Measurements from ENCODE around the gene CISD2. TPM values are rescaled to one million over a fixed set of nuclear protein-coding genes. Genes with fewer than 3 reads are reported as not detected.

CISD2 gene
- total RNA-seq, 2 experiments from 2014 or later = 31.1 to 32.3 TPM

GRCh38 chr4:102824398-102824797 lies 44.4 kb upstream of the CISD2 start:
- POLR2A ChIA-PET = interaction anchor here (1.7 to 4.9 kb wide), 3 partner anchors 8 to 64 kb away, joined by 13 to 63 read pairs (median 22); partner anchors contain the start of genes CISD2 and MANBA
- no peak overlapping the region for H3K4me3 Mint-ChIP-seq
- ATAC-seq = no peak
- H3K4me1 Mint-ChIP-seq (ENCODE audit: low read depth) = peaks cover 44% of the 10 kb centered on the region
- CTCF ChIA-PET = interaction anchor here (0.7 to 1.0 kb wide), 2 partner anchors 9 to 45 kb away, joined by 3 to 4 read pairs; partner anchors contain the start of gene CISD2
- DNase-seq = no peak
- H3K9me3 Mint-ChIP-seq = no peaks in the 10 kb centered on the region
- H3K27ac Mint-ChIP-seq = no peak overlapping the region
- peaks cover 43% of the 10 kb centered on the region for H3K36me3 Mint-ChIP-seq (ENCODE audit: low read depth)
- H3K27me3 Mint-ChIP-seq = no peaks in the 10 kb centered on the region
- intact Hi-C loops (cut with micrococcal nuclease) = loop anchor here (10.0 kb wide), 1 partner anchor 200 kb away; no protein-coding TSS in a partner anchor
- TF ChIP-seq CTCF (IDR thresholded peaks at IDR 0.05) = no peak

GRCh38 chr4:102825261-102826091 lies 43.3 kb upstream of the CISD2 start:
- ATAC-seq (no peak), DNase-seq (peak; percentile 59)
- Mint-ChIP-seq H3K36me3 (ENCODE audit: low read depth) (peaks cover 35% of the 10 kb centered on the region), H3K9me3 (no peaks in the 10 kb centered on the region), H3K4me1 (ENCODE audit: low read depth) (peaks cover 34% of the 10 kb centered on the region), H3K27me3 (no peaks in the 10 kb centered on the region), H3K4me3 (no peak overlapping the region), H3K27ac (no peak overlapping the region)
- intact Hi-C loops (cut with micrococcal nuclease) = loop anchor here (5.0 to 10.0 kb wide), 2 partner anchors 201 to 323 kb away; partner anchors contain the start of gene NFKB1
- POLR2A ChIA-PET = interaction anchor here (0.9 to 5.7 kb wide), 8 partner anchors 9 to 324 kb away, joined by 3 to 100 read pairs (median 16); partner anchors contain the start of genes CISD2, MANBA and NFKB1
- TF ChIP-seq CTCF (IDR thresholded peaks at IDR 0.05) = no peak
- CTCF ChIA-PET = interaction anchor here (0.9 to 1.2 kb wide), 3 partner anchors 8 to 175 kb away, joined by 3 to 5 read pairs (median 4); partner anchors contain the start of gene CISD2

- ATAC-seq (no peak), DNase-seq (no peak)
- CTCF ChIA-PET = interaction anchor here (1.0 to 1.2 kb wide), 2 partner anchors 9 to 43 kb away, joined by 4 to 5 read pairs; partner anchors contain the start of gene CISD2
- no peaks in the 10 kb centered on the region for H3K27me3 Mint-ChIP-seq
- H3K36me3 Mint-ChIP-seq (ENCODE audit: low read depth) = peaks cover 28% of the 10 kb centered on the region
- POLR2A ChIA-PET = interaction anchor here (0.6 to 5.7 kb wide), 13 partner anchors 9 to 325 kb away, joined by 3 to 100 read pairs (median 5); partner anchors contain the start of genes CISD2, MANBA and NFKB1
- H3K4me3 Mint-ChIP-seq = no peak overlapping the region
- H3K27ac Mint-ChIP-seq = no peak overlapping the region
- intact Hi-C loops (cut with micrococcal nuclease) = loop anchor here (5.0 to 10.0 kb wide), 2 partner anchors 201 to 324 kb away; partner anchors contain the start of gene NFKB1
- no peak for TF ChIP-seq CTCF (IDR thresholded peaks at IDR 0.05)
- peaks cover 25% of the 10 kb centered on the region for H3K4me1 Mint-ChIP-seq (ENCODE audit: low read depth)
- H3K9me3 Mint-ChIP-seq = no peaks in the 10 kb centered on the region
These were observed 42.5 kb upstream of the CISD2 start for GRCh38 chr4:102826105-102826889.

- peak; percentile 97 for DNase-seq
- peak; percentile 60 for ATAC-seq
- peaks cover 21% of the 10 kb centered on the region for H3K4me1 Mint-ChIP-seq (ENCODE audit: low read depth)
- no peak within 1 kb of the TSS for H3K27ac Mint-ChIP-seq
- H3K9me3 Mint-ChIP-seq = no peaks in the 10 kb centered on the region
- CTCF ChIA-PET = interaction anchor here (1.0 to 1.9 kb wide), 7 partner anchors 8 to 482 kb away, joined by 3 to 7 read pairs (median 5); partner anchors contain the start of genes CISD2 and SLC39A8
- intact Hi-C loops (cut with micrococcal nuclease) = loop anchor here (5.0 to 10.0 kb wide), 2 partner anchors 202 to 325 kb away; partner anchors contain the start of gene NFKB1
- POLR2A ChIA-PET = interaction anchor here (0.6 to 5.7 kb wide), 28 partner anchors 10 to 1668 kb away, joined by 3 to 100 read pairs (median 4); partner anchors contain the start of genes CISD2, MANBA, NFKB1 and SLC39A8
- H3K36me3 Mint-ChIP-seq (ENCODE audit: low read depth) = peaks cover 22% of the 10 kb centered on the region
- no peak within 1 kb of the TSS for H3K4me3 Mint-ChIP-seq
- H3K27me3 Mint-ChIP-seq = no peaks in the 10 kb centered on the region
- no peak for TF ChIP-seq CTCF (IDR thresholded peaks at IDR 0.05)
These were observed 41.7 kb upstream of the CISD2 start, which contains the start of gene UBE2D3 for GRCh38 chr4:102826890-102827673. UBE2D3 (minus strand) TSS chr4:102827551; CDS start chr4:102826508, 1,043 bp downstream.
